Activated CD8-positive, alpha-beta T cell treated with anti-CD3 and anti-CD28 coated beads, Interleukin-2, amount 10 ng/mL, durations not matched to agents 7 days and 5 days (primary cell): Measurements from ENCODE around the gene SEC31A. TPM values are rescaled to one million over a fixed set of nuclear protein-coding genes. Genes with fewer than 3 reads are reported as not detected.

ENCODE experiments used
- ATAC-seq: fragments of 150-1000 bp; cut with Tn5 transposase; one replicate; pipeline ENCODE4 v1.10.0; 2021; ENCODE audit warnings: moderate library complexity
- CTCF ChIA-PET: fragments of 350-600 bp; sonication (Branson Sonifier 250); formaldehyde crosslinking; loops from one replicate; lab custom pipeline; 2021; ENCODE audit warnings: antibody characterized with exemption; lab: Charles Lee
- POLR2A ChIA-PET: fragments of 350-600 bp; sonication (Branson Sonifier 250); formaldehyde crosslinking; loops from one replicate; lab custom pipeline; 2021; ENCODE audit warnings: antibody characterized with exemption; lab: Charles Lee
- DNase-seq: peaks from one replicate; pipeline ENCODE4 v3.0.0-alpha.2; 2020
- H3K27ac Mint-ChIP-seq: one replicate; pipeline ENCODE4 v1.8.0; 2021; ENCODE audit warnings: mild to moderate bottlenecking, mixed read lengths
- H3K27me3 Mint-ChIP-seq: one replicate; pipeline ENCODE4 v1.8.0; 2021; ENCODE audit warnings: low read depth, mixed read lengths
- H3K36me3 Mint-ChIP-seq: one replicate; pipeline ENCODE4 v1.8.0; 2021; ENCODE audit warnings: low read depth, mixed read lengths
- H3K4me1 Mint-ChIP-seq: one replicate; pipeline ENCODE4 v1.8.0; 2021; ENCODE audit warnings: low read depth, mixed read lengths
- H3K4me3 Mint-ChIP-seq: one replicate; pipeline ENCODE4 v1.8.0; 2021; ENCODE audit warnings: mild to moderate bottlenecking, mixed read lengths
- H3K9me3 Mint-ChIP-seq: one replicate; pipeline ENCODE4 v1.8.0; 2022; ENCODE audit warnings: mixed read lengths; ENCODE audit not compliant: insufficient read depth
- total RNA-seq, 2 experiments: library from RNA; stranded (reverse); gene quantifications; one replicate each; pipeline ENCODE4 v1.2.3, GENCODE V29; 2021

Gene SEC31A
- total RNA-seq, 2 experiments from 2014 or later: 111 to 113 TPM

- POLR2A ChIA-PET: interaction anchor here (0.5 kb wide), 1 partner anchor 75 kb away, joined by 7 read pairs; no protein-coding TSS in a partner anchor
- peaks cover 13% of the 10 kb centered on the region for H3K27me3 Mint-ChIP-seq
- H3K36me3 Mint-ChIP-seq: no peaks in the 10 kb centered on the region
- H3K4me1 Mint-ChIP-seq: no peaks in the 10 kb centered on the region
- CTCF ChIA-PET: no interaction called here
- H3K9me3 Mint-ChIP-seq: no peaks in the 10 kb centered on the region
- H3K27ac Mint-ChIP-seq: no peak overlapping the region
- DNase-seq (no peak), ATAC-seq (no peak)
- no peak overlapping the region for H3K4me3 Mint-ChIP-seq
Measured at GRCh38 chr4:82786828-82787227, 104.1 kb downstream of the SEC31A start.

GRCh38 chr4:82785611-82786400 lies 105.1 kb downstream of the SEC31A start:
- Mint-ChIP-seq H3K36me3 (no peaks in the 10 kb centered on the region), H3K9me3 (no peaks in the 10 kb centered on the region), H3K27ac (no peak overlapping the region), H3K4me1 (no peaks in the 10 kb centered on the region), H3K4me3 (no peak overlapping the region), H3K27me3 (peaks cover 13% of the 10 kb centered on the region)
- no peak for DNase-seq
- ATAC-seq: no peak
- POLR2A ChIA-PET: no interaction called here
- CTCF ChIA-PET: no interaction called here

GRCh38 chr4:82784681-82785610 lies 106.0 kb downstream of the SEC31A start:
- H3K27me3 Mint-ChIP-seq: peaks cover 13% of the 10 kb centered on the region
- ChIA-PET CTCF (no interaction called here), POLR2A (no interaction called here)
- no peaks in the 10 kb centered on the region for H3K9me3 Mint-ChIP-seq
- H3K27ac Mint-ChIP-seq: no peak overlapping the region
- no peak for DNase-seq
- no peak overlapping the region for H3K4me3 Mint-ChIP-seq
- H3K36me3 Mint-ChIP-seq: no peaks in the 10 kb centered on the region
- no peaks in the 10 kb centered on the region for H3K4me1 Mint-ChIP-seq
- no peak for ATAC-seq

GRCh38 chr4:82782626-82783345 lies 108.2 kb downstream of the SEC31A start:
- H3K4me3 Mint-ChIP-seq: no peak overlapping the region
- H3K27me3 Mint-ChIP-seq: peaks cover 13% of the 10 kb centered on the region
- ChIA-PET POLR2A (no interaction called here), CTCF (no interaction called here)
- H3K4me1 Mint-ChIP-seq: no peaks in the 10 kb centered on the region
- DNase-seq (no peak), ATAC-seq (no peak)
- H3K36me3 Mint-ChIP-seq: no peaks in the 10 kb centered on the region
- no peaks in the 10 kb centered on the region for H3K9me3 Mint-ChIP-seq
- H3K27ac Mint-ChIP-seq: no peak overlapping the region

- H3K27ac Mint-ChIP-seq: no peak overlapping the region
- no peaks in the 10 kb centered on the region for H3K9me3 Mint-ChIP-seq
- H3K27me3 Mint-ChIP-seq: peaks cover 10% of the 10 kb centered on the region
- no peak for ATAC-seq
- H3K4me1 Mint-ChIP-seq: no peaks in the 10 kb centered on the region
- POLR2A ChIA-PET: no interaction called here
- CTCF ChIA-PET: no interaction called here
- DNase-seq: no peak
- no peak overlapping the region for H3K4me3 Mint-ChIP-seq
- H3K36me3 Mint-ChIP-seq: no peaks in the 10 kb centered on the region
Measured at GRCh38 chr4:82780752-82781231, 110.2 kb downstream of the SEC31A start.

- no peak for ATAC-seq
- no peaks in the 10 kb centered on the region for H3K4me1 Mint-ChIP-seq
- no peak overlapping the region for H3K4me3 Mint-ChIP-seq
- peaks cover 7% of the 10 kb centered on the region for H3K27me3 Mint-ChIP-seq
- POLR2A ChIA-PET: no interaction called here
- no peak overlapping the region for H3K27ac Mint-ChIP-seq
- no peaks in the 10 kb centered on the region for H3K36me3 Mint-ChIP-seq
- no peak for DNase-seq
- CTCF ChIA-PET: no interaction called here
- H3K9me3 Mint-ChIP-seq: no peaks in the 10 kb centered on the region
Measured at GRCh38 chr4:82780170-82780751, 110.7 kb downstream of the SEC31A start.

GRCh38 chr4:82779032-82779431 lies 111.9 kb downstream of the SEC31A start:
- ATAC-seq (no peak), DNase-seq (no peak)
- CTCF ChIA-PET: no interaction called here
- POLR2A ChIA-PET: no interaction called here
- Mint-ChIP-seq H3K36me3 (no peaks in the 10 kb centered on the region), H3K4me3 (no peak overlapping the region), H3K27ac (no peak overlapping the region), H3K4me1 (no peaks in the 10 kb centered on the region), H3K9me3 (no peaks in the 10 kb centered on the region), H3K27me3 (no peaks in the 10 kb centered on the region)

- H3K27me3 Mint-ChIP-seq: no peaks in the 10 kb centered on the region
- H3K4me1 Mint-ChIP-seq: no peaks in the 10 kb centered on the region
- CTCF ChIA-PET: no interaction called here
- H3K4me3 Mint-ChIP-seq: no peak overlapping the region
- no peaks in the 10 kb centered on the region for H3K9me3 Mint-ChIP-seq
- DNase-seq (no peak), ATAC-seq (no peak)
- POLR2A ChIA-PET: no interaction called here
- H3K36me3 Mint-ChIP-seq: peaks cover 2% of the 10 kb centered on the region
- no peak overlapping the region for H3K27ac Mint-ChIP-seq
Measured at GRCh38 chr4:82777857-82778525, 113.0 kb downstream of the SEC31A start.

GRCh38 chr4:82776925-82777542 lies 113.9 kb downstream of the SEC31A start:
- Mint-ChIP-seq H3K36me3 (peaks cover 2% of the 10 kb centered on the region), H3K27ac (no peak overlapping the region), H3K4me1 (no peaks in the 10 kb centered on the region), H3K4me3 (no peak overlapping the region), H3K27me3 (no peaks in the 10 kb centered on the region), H3K9me3 (no peaks in the 10 kb centered on the region)
- POLR2A ChIA-PET: no interaction called here
- ATAC-seq: no peak
- CTCF ChIA-PET: no interaction called here
- no peak for DNase-seq

- H3K4me3 Mint-ChIP-seq: no peak overlapping the region
- no peak overlapping the region for H3K27ac Mint-ChIP-seq
- no peaks in the 10 kb centered on the region for H3K9me3 Mint-ChIP-seq
- H3K4me1 Mint-ChIP-seq: no peaks in the 10 kb centered on the region
- peaks cover under 1% of the 10 kb centered on the region for H3K27me3 Mint-ChIP-seq
- ATAC-seq (no peak), DNase-seq (no peak)
- peaks cover 2% of the 10 kb centered on the region for H3K36me3 Mint-ChIP-seq
- ChIA-PET POLR2A (no interaction called here), CTCF (no interaction called here)
Measured at GRCh38 chr4:82775243-82775642, 115.7 kb downstream of the SEC31A start.
